IMR-90 (cell line): ENCODE measurements around the gene LAMA2. TPM values are rescaled to one million over a fixed set of nuclear protein-coding genes. Genes with fewer than 3 reads are reported as not detected.

Experiments used
- ATAC-seq: fragments of 200-7000 bp; cut with Tn5 transposase; 2 replicates; pipeline ENCODE4 v1.9.1; 2020; ENCODE audit warnings: low read depth, mild to moderate bottlenecking, moderate library complexity
- BruUV-seq: library from RNA; stranded (reverse); fragments of 400-500 nt; replicated peaks from 2 replicates; lab custom pipeline; 2021; lab: Mats Ljungman, UMichigan
- CTCF ChIA-PET: fragments of 300-600 bp; formaldehyde crosslinking; extraction: SDS; loops from one replicate; lab custom pipeline; 2021; ENCODE audit warnings: antibody characterized with exemption; lab: Yijun Ruan, JAX
- POLR2A ChIA-PET: fragments of 300-600 bp; sonication (Branson Sonifier 250); formaldehyde crosslinking; loops from one replicate; lab custom pipeline; 2022; ENCODE audit warnings: antibody characterized with exemption; ENCODE audit not compliant: unreplicated experiment; lab: Charles Lee
- DNase-seq: peaks from one replicate; pipeline ENCODE4 v3.0.0; 2013
- H2AFZ ChIP-seq: replicated peaks from 2 replicates; pipeline ENCODE3; 2013; ENCODE audit warnings: low read length, mild to moderate bottlenecking; ENCODE audit not compliant: poor library complexity
- H2AK5ac ChIP-seq: 2 replicates; pipeline ENCODE4 v1.6.1; 2013; ENCODE audit warnings: low read depth, low read length, inconsistent platforms
- H2AK9ac ChIP-seq: replicated peaks from 2 replicates; pipeline ENCODE3; 2013; ENCODE audit warnings: mild to moderate bottlenecking, low read depth, low read length, moderate library complexity; ENCODE audit not compliant: poor library complexity
- H2BK120ac ChIP-seq: 2 replicates; pipeline ENCODE4 v1.6.1; 2013; ENCODE audit warnings: low read depth, low read length, inconsistent platforms
- H2BK15ac ChIP-seq: 3 replicates; pipeline ENCODE4 v1.6.1; 2013; ENCODE audit warnings: low read depth, low read length, inconsistent platforms
- H2BK20ac ChIP-seq: 2 replicates; pipeline ENCODE4 v1.6.1; 2013; ENCODE audit warnings: low read depth, mild to moderate bottlenecking, inconsistent platforms, low read length, moderate library complexity
- H2BK5ac ChIP-seq: 2 replicates; pipeline ENCODE4 v1.6.1; 2013; ENCODE audit warnings: mild to moderate bottlenecking, low read depth, low read length, inconsistent platforms; ENCODE audit not compliant: poor library complexity, severe bottlenecking
- H3K14ac ChIP-seq: replicated peaks from 2 replicates; pipeline ENCODE4 v1.6.1; 2013; ENCODE audit warnings: low read depth, low read length, inconsistent platforms
- H3K18ac ChIP-seq: 2 replicates; pipeline ENCODE4 v1.6.1; 2013; ENCODE audit warnings: low read depth, low read length, control low read depth
- H3K23ac ChIP-seq: 2 replicates; pipeline ENCODE4 v1.6.1; 2013; ENCODE audit warnings: low read depth, low read length, inconsistent platforms
- H3K27ac ChIP-seq: 2 replicates; pipeline ENCODE4 v1.5.1; 2013; ENCODE audit warnings: mild to moderate bottlenecking, control low read depth, low read length; ENCODE audit not compliant: insufficient read depth
- H3K27me3 ChIP-seq: 2 replicates; pipeline ENCODE4 v1.6.1; 2013; ENCODE audit warnings: low read length; ENCODE audit not compliant: control insufficient read depth, insufficient read depth
- H3K36me3 ChIP-seq: 2 replicates; pipeline ENCODE4 v1.6.1; 2013; ENCODE audit warnings: low read length, mixed read lengths; ENCODE audit not compliant: control insufficient read depth, insufficient read depth
- H3K4ac ChIP-seq: 2 replicates; pipeline ENCODE4 v1.6.1; 2013; ENCODE audit warnings: low read depth, low read length, inconsistent platforms
- H3K4me1 ChIP-seq: 2 replicates; pipeline ENCODE4 v1.6.1; 2013; ENCODE audit warnings: low read length, mixed read lengths; ENCODE audit not compliant: control insufficient read depth, insufficient read depth
- H3K4me2 ChIP-seq: 2 replicates; pipeline ENCODE4 v1.6.1; 2013; ENCODE audit warnings: low read depth, mild to moderate bottlenecking, control low read depth, low read length, moderate library complexity
- H3K4me3 ChIP-seq: 2 replicates; pipeline ENCODE4 v1.5.1; 2013; ENCODE audit warnings: low read depth, mild to moderate bottlenecking, control low read depth, low read length, moderate library complexity; ENCODE audit not compliant: insufficient read depth
- H3K56ac ChIP-seq: 2 replicates; pipeline ENCODE4 v1.6.1; 2013; ENCODE audit warnings: low read length, inconsistent platforms; ENCODE audit not compliant: insufficient read depth; ENCODE audit errors: extremely low read depth
- H3K79me1 ChIP-seq, 2 experiments: 2 replicates each; pipeline ENCODE4 v1.6.1; 2013; ENCODE audit warnings: low read length in 2 of 2, inconsistent platforms in 1 of 2, low read depth in 1 of 2
- H3K9ac ChIP-seq: 2 replicates; pipeline ENCODE4 v1.6.1; 2013; ENCODE audit warnings: low read depth, low read length, control low read depth
- H3K9me1 ChIP-seq: 2 replicates; pipeline ENCODE4 v1.6.1; 2013; ENCODE audit warnings: low read length, inconsistent platforms; ENCODE audit not compliant: insufficient read depth
- H3K9me3 ChIP-seq: 2 replicates; pipeline ENCODE4 v1.6.1; 2013; ENCODE audit warnings: low read length; ENCODE audit not compliant: control insufficient read depth, insufficient read depth
- H4K20me1 ChIP-seq: 2 replicates; pipeline ENCODE4 v1.6.1; 2013; ENCODE audit warnings: low read length, inconsistent platforms; ENCODE audit not compliant: insufficient read depth
- H4K5ac ChIP-seq: 2 replicates; pipeline ENCODE4 v1.6.1; 2013; ENCODE audit warnings: mild to moderate bottlenecking, low read depth, low read length, control low read depth
- H4K8ac ChIP-seq, 2 experiments: 2 replicates each; pipeline ENCODE4 v1.6.1; 2013; ENCODE audit warnings: low read depth in 2 of 2, low read length in 2 of 2, control low read depth in 1 of 2, inconsistent platforms in 1 of 2
- H4K91ac ChIP-seq: 2 replicates; pipeline ENCODE4 v1.6.1; 2013; ENCODE audit warnings: low read depth, low read length, inconsistent platforms; ENCODE audit not compliant: insufficient read depth
- CEBPB ChIP-seq: IDR thresholded peaks from 2 replicates; pipeline ENCODE4 v1.6.1; 2012; ENCODE audit warnings: low read depth, low read length, improper control_type of control experiment
- ELK1 ChIP-seq: fragments of 150-350 bp; IDR thresholded peaks from 2 replicates; pipeline ENCODE4 v1.6.1; 2016; ENCODE audit warnings: low read depth, mild to moderate bottlenecking, low read length, moderate library complexity, borderline replicate concordance
- FOS ChIP-seq: fragments of 150-350 bp; IDR thresholded peaks from 2 replicates; pipeline ENCODE4 v1.6.1; 2016; ENCODE audit warnings: low read depth, low read length
- MAFK ChIP-seq: IDR thresholded peaks from 2 replicates; pipeline ENCODE4 v1.6.1; 2012; ENCODE audit warnings: low read depth, low read length, improper control_type of control experiment
- POLR2A ChIP-seq: IDR thresholded peaks from 2 replicates; pipeline ENCODE4 v1.6.1; 2012; ENCODE audit warnings: mild to moderate bottlenecking, low read depth, low read length
- WGBS, 2 experiments: methylation state at CpG; one replicate each; pipeline versions ENCODE4 v1.1.5 to v1.1.7; 2013; ENCODE audit warnings: missing lambda C conversion rate in 2 of 2; ENCODE audit not compliant: insufficient read length in 1 of 2; ENCODE audit errors: extremely low coverage in 2 of 2; 5-methylcytosine and 5-hydroxymethylcytosine counted together
- dilution Hi-C: fragments of 300-500 bp; cut with HindIII; formaldehyde crosslinking; loops from one replicate; pipeline ENCODE4 v1.14.3; 2018; ENCODE audit warnings: low sequenced_read_pairs; ENCODE audit not compliant: unreplicated experiment
- in situ Hi-C: fragments of 300-500 bp; cut with MboI; formaldehyde crosslinking; loops from 3 replicates; pipeline ENCODE4 v1.14.3; 2019; ENCODE audit warnings: low sequenced_read_pairs, inconsistent platforms, mixed read lengths
- intact Hi-C: fragments of 100-400 bp; cut with micrococcal nuclease; formaldehyde crosslinking; loops from 2 replicates; pipeline ENCODE4 v1.10.0; 2022
- polyA plus RNA-seq, 3 experiments: library from polyadenylated mRNA; depleted of rRNA; stranded (reverse); fragments of >200 nt; gene quantifications; 2 replicates each; pipeline ENCODE4 v1.2.3, GENCODE V29; 2012; ENCODE audit warnings: low replicate concordance in 1 of 3
- total RNA-seq: library from RNA; depleted of rRNA; stranded (reverse); fragments of >200 nt; gene quantifications from 2 replicates; pipeline ENCODE4 v1.2.3, GENCODE V29; 2012

LAMA2 gene
- total and polyA plus RNA-seq, 2 of the 4 experiments (the other 2 are of a cell fraction), result 9.9 to 13.3 TPM

GRCh38 chr6:128918886-128919285 is 35.9 kb downstream of the LAMA2 start:
- in situ Hi-C loops, result no loop called here
- Histone ChIP-seq H3K9me1 (no peaks in the 10 kb centered on the region), H3K36me3 (no peaks in the 10 kb centered on the region), H3K23ac (no peak overlapping the region), H3K4me1 (no peaks in the 10 kb centered on the region), H3K56ac (no peak overlapping the region), H3K4me3 (no peak overlapping the region), H4K8ac (no peak overlapping the region), H2AK9ac (no peak overlapping the region), H4K91ac (no peak overlapping the region), H4K5ac (no peak overlapping the region), H2AK5ac (no peak overlapping the region), H2BK5ac (no peak overlapping the region), H2AFZ (no peak overlapping the region), H2BK120ac (no peak overlapping the region), H4K20me1 (no peaks in the 10 kb centered on the region), H2BK15ac (no peak overlapping the region), H3K27me3 (no peaks in the 10 kb centered on the region), H3K79me1 (no peaks in the 10 kb centered on the region), H3K27ac (no peak overlapping the region), H3K18ac (no peak overlapping the region), H2BK20ac (no peak overlapping the region), H3K4me2 (no peak overlapping the region), H3K9me3 (no peaks in the 10 kb centered on the region), H3K4ac (no peak overlapping the region), H3K14ac (no peak overlapping the region), H3K9ac (no peak overlapping the region)
- ATAC-seq, result no peak
- no TSS peak for BruUV-seq
- ChIA-PET POLR2A (no interaction called here), CTCF (no interaction called here)
- no peak for DNase-seq
- intact Hi-C loops, result no loop called here
- dilution Hi-C loops, result no loop called here
- no CpG with 5 or more reads among the region's 2 CpGs for WGBS, 2 experiments
- no peak for TF ChIP-seq POLR2A
- TF ChIP-seq CEBPB, result no peak
- TF ChIP-seq FOS, result no peak
- no peak for TF ChIP-seq MAFK
- TF ChIP-seq ELK1, result no peak
